Mucosa of rectum (tissue), 2 donors: ENCODE measurements around the gene LMTK2.

Source experiments
- H3K27ac ChIP-seq, 2 donors: one replicate each; pipeline ENCODE4 v1.7.0; 2013; ENCODE audit warnings: inconsistent platforms in 2 of 2, low read depth in 2 of 2, low read length in 2 of 2
- H3K27me3 ChIP-seq, 2 donors: one replicate each; pipeline ENCODE4 v1.7.0; 2013; ENCODE audit warnings: low read length in 2 of 2; ENCODE audit not compliant: control insufficient read depth in 2 of 2, insufficient read depth in 2 of 2
- H3K36me3 ChIP-seq, 2 donors: one replicate each; pipeline ENCODE4 v1.7.0; 2013; ENCODE audit warnings: low read length in 2 of 2; ENCODE audit not compliant: control insufficient read depth in 2 of 2, insufficient read depth in 2 of 2
- H3K4me1 ChIP-seq, 2 donors: one replicate each; pipeline ENCODE4 v1.7.0; 2013; ENCODE audit warnings: low read length in 2 of 2, mild to moderate bottlenecking in 1 of 2; ENCODE audit not compliant: control insufficient read depth in 2 of 2, insufficient read depth in 2 of 2
- H3K4me3 ChIP-seq, 2 donors: one replicate each; pipeline ENCODE4 v1.7.0; 2013; ENCODE audit warnings: low read length in 2 of 2
- H3K9ac ChIP-seq, 2 donors: one replicate each; pipeline ENCODE4 v1.7.0; 2013; ENCODE audit warnings: low read length in 2 of 2, low read depth in 1 of 2, mild to moderate bottlenecking in 1 of 2
- H3K9me3 ChIP-seq, 2 donors: one replicate each; pipeline ENCODE4 v1.7.0; 2013; ENCODE audit warnings: low read length in 2 of 2; ENCODE audit not compliant: control insufficient read depth in 2 of 2
- donor health status: healthy.
- donor health status: Normal muscosa, but diverticular disease.

The LMTK2 gene

GRCh38 chr7:98186452-98187137 is 79.9 kb downstream of the LMTK2 start:
- H3K27me3 ChIP-seq = no peaks in the 10 kb centered on the region
- H3K9ac ChIP-seq = no peak overlapping the region
- H3K4me1 ChIP-seq = no peaks in the 10 kb centered on the region
- H3K27ac ChIP-seq = no peak overlapping the region
- H3K36me3 ChIP-seq = peaks cover 16 to 30% of the 10 kb centered on the region in 2 donors
- H3K4me3 ChIP-seq = no peak overlapping the region
- H3K9me3 ChIP-seq = no peaks in the 10 kb centered on the region

GRCh38 chr7:98187138-98187502 is 80.5 kb downstream of the LMTK2 start:
- Histone ChIP-seq H3K27me3 (no peaks in the 10 kb centered on the region), H3K9me3 (no peaks in the 10 kb centered on the region), H3K36me3 (peaks cover 21 to 35% of the 10 kb centered on the region in 2 donors), H3K4me3 (no peak overlapping the region), H3K4me1 (no peaks in the 10 kb centered on the region), H3K27ac (no peak overlapping the region), H3K9ac (no peak overlapping the region)

GRCh38 chr7:98189559-98189958 is 82.9 kb downstream of the LMTK2 start:
- H3K4me3 ChIP-seq = no peak overlapping the region
- H3K9ac ChIP-seq = no peak overlapping the region
- peaks cover 43 to 54% of the 10 kb centered on the region in 2 donors for H3K36me3 ChIP-seq
- H3K27me3 ChIP-seq = no peaks in the 10 kb centered on the region
- no peaks in the 10 kb centered on the region for H3K4me1 ChIP-seq
- H3K27ac ChIP-seq = no peak overlapping the region
- no peaks in the 10 kb centered on the region for H3K9me3 ChIP-seq

DNA sequence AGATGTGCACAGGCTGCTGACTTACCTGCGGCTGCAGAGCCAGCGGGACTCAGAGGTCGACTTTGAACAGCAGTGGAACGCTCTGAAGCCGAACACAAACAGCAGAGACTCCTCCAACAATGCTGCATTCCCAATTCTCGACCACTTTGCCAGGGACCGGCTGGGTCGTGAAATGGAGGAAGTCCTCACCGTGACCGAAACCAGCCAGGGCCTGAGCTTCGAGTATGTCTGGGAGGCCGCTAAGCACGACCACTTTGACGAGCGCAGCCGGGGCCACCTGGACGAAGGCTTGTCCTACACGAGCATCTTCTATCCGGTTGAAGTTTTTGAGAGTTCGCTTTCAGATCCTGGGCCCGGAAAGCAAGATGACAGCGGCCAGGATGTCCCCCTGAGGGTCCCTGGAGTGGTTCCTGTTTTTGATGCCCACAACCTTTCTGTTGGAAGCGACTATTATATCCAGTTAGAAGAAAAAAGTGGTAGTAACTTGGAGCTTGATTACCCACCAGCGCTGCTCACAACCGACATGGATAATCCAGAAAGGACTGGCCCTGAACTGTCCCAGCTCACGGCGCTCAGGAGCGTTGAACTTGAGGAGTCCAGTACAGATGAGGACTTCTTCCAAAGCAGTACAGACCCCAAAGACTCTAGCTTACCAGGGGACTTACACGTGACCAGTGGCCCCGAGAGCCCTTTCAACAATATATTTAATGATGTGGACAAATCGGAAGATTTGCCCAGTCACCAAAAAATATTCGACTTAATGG is 85.2 kb downstream of the LMTK2 start:
- H3K9ac ChIP-seq = no peak overlapping the region
- no peak overlapping the region for H3K4me3 ChIP-seq
- H3K36me3 ChIP-seq = peaks cover 58 to 68% of the 10 kb centered on the region in 2 donors
- H3K27ac ChIP-seq = no peak overlapping the region
- H3K9me3 ChIP-seq = no peaks in the 10 kb centered on the region
- no peaks in the 10 kb centered on the region for H3K4me1 ChIP-seq
- no peaks in the 10 kb centered on the region for H3K27me3 ChIP-seq

DNA sequence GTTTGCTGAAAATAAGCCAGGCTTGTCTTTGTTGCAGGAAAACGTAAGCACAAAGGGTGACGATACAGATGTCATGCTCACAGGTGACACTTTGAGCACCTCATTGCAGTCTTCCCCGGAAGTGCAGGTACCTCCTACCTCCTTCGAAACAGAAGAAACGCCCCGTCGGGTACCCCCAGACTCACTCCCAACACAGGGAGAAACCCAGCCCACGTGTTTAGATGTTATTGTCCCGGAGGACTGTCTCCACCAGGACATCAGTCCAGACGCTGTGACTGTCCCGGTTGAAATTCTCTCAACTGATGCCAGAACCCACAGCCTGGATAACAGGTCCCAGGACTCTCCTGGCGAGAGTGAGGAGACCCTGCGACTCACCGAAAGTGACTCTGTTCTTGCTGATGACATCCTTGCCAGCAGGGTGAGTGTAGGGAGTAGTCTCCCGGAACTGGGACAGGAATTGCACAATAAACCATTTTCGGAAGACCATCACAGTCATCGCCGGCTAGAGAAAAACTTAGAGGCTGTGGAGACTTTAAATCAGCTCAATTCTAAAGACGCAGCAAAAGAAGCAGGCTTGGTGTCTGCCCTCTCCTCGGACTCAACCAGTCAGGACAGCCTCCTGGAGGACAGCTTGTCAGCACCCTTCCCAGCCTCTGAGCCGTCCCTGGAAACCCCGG is 86.3 kb downstream of the LMTK2 start:
- H3K4me1 ChIP-seq = no peaks in the 10 kb centered on the region
- no peaks in the 10 kb centered on the region for H3K27me3 ChIP-seq
- H3K9me3 ChIP-seq = no peaks in the 10 kb centered on the region
- no peak overlapping the region for H3K27ac ChIP-seq
- H3K36me3 ChIP-seq = peaks cover 57 to 63% of the 10 kb centered on the region in 2 donors
- H3K4me3 ChIP-seq = no peak overlapping the region
- no peak overlapping the region for H3K9ac ChIP-seq

GRCh38 chr7:98193474-98194180 is 87.0 kb downstream of the LMTK2 start:
- no peak overlapping the region for H3K27ac ChIP-seq
- H3K36me3 ChIP-seq = peaks cover 52 to 59% of the 10 kb centered on the region in 2 donors
- no peaks in the 10 kb centered on the region for H3K9me3 ChIP-seq
- H3K9ac ChIP-seq = no peak overlapping the region
- H3K27me3 ChIP-seq = no peaks in the 10 kb centered on the region
- no peak overlapping the region for H3K4me3 ChIP-seq
- H3K4me1 ChIP-seq = no peaks in the 10 kb centered on the region

GRCh38 chr7:98194186-98194585 is 87.5 kb downstream of the LMTK2 start:
- no peaks in the 10 kb centered on the region for H3K9me3 ChIP-seq
- H3K27me3 ChIP-seq = no peaks in the 10 kb centered on the region
- no peak overlapping the region for H3K9ac ChIP-seq
- H3K36me3 ChIP-seq = peaks cover 49 to 59% of the 10 kb centered on the region in 2 donors
- H3K4me3 ChIP-seq = no peak overlapping the region
- H3K27ac ChIP-seq = no peak overlapping the region
- H3K4me1 ChIP-seq = no peaks in the 10 kb centered on the region

- H3K27me3 ChIP-seq = no peaks in the 10 kb centered on the region
- peaks cover 49 to 56% of the 10 kb centered on the region in 2 donors for H3K36me3 ChIP-seq
- H3K9me3 ChIP-seq = no peaks in the 10 kb centered on the region
- H3K4me3 ChIP-seq = no peak overlapping the region
- no peak overlapping the region for H3K27ac ChIP-seq
- H3K4me1 ChIP-seq = no peaks in the 10 kb centered on the region
- no peak overlapping the region for H3K9ac ChIP-seq
These were observed 88.2 kb downstream of the LMTK2 start for GRCh38 chr7:98194672-98195457.

- Histone ChIP-seq H3K4me3 (no peak overlapping the region), H3K36me3 (peaks cover 38 to 43% of the 10 kb centered on the region in 2 donors), H3K4me1 (no peaks in the 10 kb centered on the region)
These were observed 90.3 kb downstream of the LMTK2 start for GRCh38 chr7:98196706-98197605.

More at GRCh38 chr7:98196706-98197605, 90.3 kb downstream of the LMTK2 start:
- Histone ChIP-seq H3K9me3 (no peaks in the 10 kb centered on the region), H3K9ac (no peak overlapping the region), H3K27me3 (no peaks in the 10 kb centered on the region), H3K27ac (no peak overlapping the region)
